ENCODE results near the gene SMAD2.

DNA sequence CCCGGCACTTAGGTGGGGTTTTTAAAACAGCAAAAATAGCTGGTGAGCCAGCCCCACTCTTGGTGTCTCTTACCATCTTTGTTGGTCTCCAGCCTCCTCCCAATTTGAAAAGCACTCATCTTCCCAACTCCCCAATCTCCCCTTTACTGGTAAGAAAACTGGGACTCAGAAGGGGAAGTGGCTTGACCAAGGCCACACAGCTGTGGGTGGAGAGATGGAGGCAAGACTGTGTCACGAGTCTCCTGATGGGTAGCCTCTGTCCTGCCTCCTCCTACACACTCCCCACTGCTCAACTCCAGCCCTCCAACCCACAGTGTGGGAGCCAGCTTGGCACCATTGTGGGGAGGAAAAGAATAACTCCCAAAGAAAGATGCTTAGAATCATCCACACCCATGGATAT is 140.4 kb downstream of the SMAD2 start:
- TF ChIP-seq, protein P1, sequence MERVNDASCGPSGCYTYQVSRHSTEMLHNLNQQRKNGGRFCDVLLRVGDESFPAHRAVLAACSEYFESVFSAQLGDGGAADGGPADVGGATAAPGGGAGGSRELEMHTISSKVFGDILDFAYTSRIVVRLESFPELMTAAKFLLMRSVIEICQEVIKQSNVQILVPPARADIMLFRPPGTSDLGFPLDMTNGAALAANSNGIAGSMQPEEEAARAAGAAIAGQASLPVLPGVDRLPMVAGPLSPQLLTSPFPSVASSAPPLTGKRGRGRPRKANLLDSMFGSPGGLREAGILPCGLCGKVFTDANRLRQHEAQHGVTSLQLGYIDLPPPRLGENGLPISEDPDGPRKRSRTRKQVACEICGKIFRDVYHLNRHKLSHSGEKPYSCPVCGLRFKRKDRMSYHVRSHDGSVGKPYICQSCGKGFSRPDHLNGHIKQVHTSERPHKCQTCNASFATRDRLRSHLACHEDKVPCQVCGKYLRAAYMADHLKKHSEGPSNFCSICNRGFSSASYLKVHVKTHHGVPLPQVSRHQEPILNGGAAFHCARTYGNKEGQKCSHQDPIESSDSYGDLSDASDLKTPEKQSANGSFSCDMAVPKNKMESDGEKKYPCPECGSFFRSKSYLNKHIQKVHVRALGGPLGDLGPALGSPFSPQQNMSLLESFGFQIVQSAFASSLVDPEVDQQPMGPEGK (CRISPR knock-in tag; IDR thresholded peaks at IDR 0.05; ENCODE audit: borderline replicate concordance), result no peak
- TF ChIP-seq CSDC2 (CRISPR knock-in tag; IDR thresholded peaks at IDR 0.05), result no peak
- no peak for TF ChIP-seq ESRRG (CRISPR knock-in tag; IDR thresholded peaks at IDR 0.05)
- no peak for TF ChIP-seq ISL1 (CRISPR knock-in tag; IDR thresholded peaks at IDR 0.05)
- TF ChIP-seq, protein P2, sequence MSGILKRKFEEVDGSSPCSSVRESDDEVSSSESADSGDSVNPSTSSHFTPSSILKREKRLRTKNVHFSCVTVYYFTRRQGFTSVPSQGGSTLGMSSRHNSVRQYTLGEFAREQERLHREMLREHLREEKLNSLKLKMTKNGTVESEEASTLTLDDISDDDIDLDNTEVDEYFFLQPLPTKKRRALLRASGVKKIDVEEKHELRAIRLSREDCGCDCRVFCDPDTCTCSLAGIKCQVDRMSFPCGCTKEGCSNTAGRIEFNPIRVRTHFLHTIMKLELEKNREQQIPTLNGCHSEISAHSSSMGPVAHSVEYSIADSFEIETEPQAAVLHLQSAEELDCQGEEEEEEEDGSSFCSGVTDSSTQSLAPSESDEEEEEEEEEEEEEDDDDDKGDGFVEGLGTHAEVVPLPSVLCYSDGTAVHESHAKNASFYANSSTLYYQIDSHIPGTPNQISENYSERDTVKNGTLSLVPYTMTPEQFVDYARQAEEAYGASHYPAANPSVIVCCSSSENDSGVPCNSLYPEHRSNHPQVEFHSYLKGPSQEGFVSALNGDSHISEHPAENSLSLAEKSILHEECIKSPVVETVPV (CRISPR knock-in tag; IDR thresholded peaks at IDR 0.05), result no peak
- TF ChIP-seq BACH2 (CRISPR knock-in tag; IDR thresholded peaks at IDR 0.05; ENCODE audit: borderline replicate concordance), result no peak
- TF ChIP-seq ZNF70 (CRISPR knock-in tag; IDR thresholded peaks at IDR 0.05), result no peak
- TF ChIP-seq SNAI2 (CRISPR knock-in tag; IDR thresholded peaks at IDR 0.05), result no peak
- TF ChIP-seq GLIS3 (CRISPR knock-in tag; IDR thresholded peaks at IDR 0.05), result no peak
- TF ChIP-seq TOX (CRISPR knock-in tag; IDR thresholded peaks at IDR 0.05; ENCODE audit: borderline replicate concordance), result no peak
- TF ChIP-seq, protein P3, sequence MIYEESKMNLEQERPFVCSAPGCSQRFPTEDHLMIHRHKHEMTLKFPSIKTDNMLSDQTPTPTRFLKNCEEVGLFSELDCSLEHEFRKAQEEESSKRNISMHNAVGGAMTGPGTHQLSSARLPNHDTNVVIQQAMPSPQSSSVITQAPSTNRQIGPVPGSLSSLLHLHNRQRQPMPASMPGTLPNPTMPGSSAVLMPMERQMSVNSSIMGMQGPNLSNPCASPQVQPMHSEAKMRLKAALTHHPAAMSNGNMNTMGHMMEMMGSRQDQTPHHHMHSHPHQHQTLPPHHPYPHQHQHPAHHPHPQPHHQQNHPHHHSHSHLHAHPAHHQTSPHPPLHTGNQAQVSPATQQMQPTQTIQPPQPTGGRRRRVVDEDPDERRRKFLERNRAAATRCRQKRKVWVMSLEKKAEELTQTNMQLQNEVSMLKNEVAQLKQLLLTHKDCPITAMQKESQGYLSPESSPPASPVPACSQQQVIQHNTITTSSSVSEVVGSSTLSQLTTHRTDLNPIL (CRISPR knock-in tag; IDR thresholded peaks at IDR 0.05; ENCODE audit: low read depth), result no peak
- TF ChIP-seq ZFP3 (CRISPR knock-in tag; IDR thresholded peaks at IDR 0.05), result no peak
- TF ChIP-seq OSR1 (CRISPR knock-in tag; IDR thresholded peaks at IDR 0.05), result no peak

Data from SK-N-SH treated with all-trans-retinoic acid at 6 μM for 48 hours (cell line).